Measurements from ENCODE around the gene DIO3. TPM values are rescaled to one million over a fixed set of nuclear protein-coding genes. Genes with fewer than 3 reads are reported as not detected.

The DIO3 gene
- total RNA-seq, 1 donor from 2014 or later: not detected

GRCh38 chr14:101535701-101536207 is 25.5 kb upstream of the DIO3 start:
- TF ChIP-seq CTCF (IDR thresholded peaks at IDR 0.05; ENCODE audit: partially characterized antibody, unreplicated experiment): no peak
- Mint-ChIP-seq H3K4me3 (ENCODE audit: unreplicated experiment) (no peak overlapping the region), H3K4me1 (ENCODE audit: low read depth, unreplicated experiment) (no peaks in the 10 kb centered on the region), H3K9me3 (ENCODE audit: unreplicated experiment) (peaks cover 2% of the 10 kb centered on the region), H3K27ac (ENCODE audit: unreplicated experiment) (no peak overlapping the region), H3K36me3 (ENCODE audit: unreplicated experiment) (peaks cover 10% of the 10 kb centered on the region), H3K27me3 (ENCODE audit: unreplicated experiment) (peaks cover 14% of the 10 kb centered on the region)
- DNase-seq: no peak

GRCh38 chr14:101537286-101537685 is 24.0 kb upstream of the DIO3 start:
- no peaks in the 10 kb centered on the region for H3K4me1 Mint-ChIP-seq (ENCODE audit: low read depth, unreplicated experiment)
- no peak overlapping the region for H3K4me3 Mint-ChIP-seq (ENCODE audit: unreplicated experiment)
- no peak for DNase-seq
- H3K36me3 Mint-ChIP-seq (ENCODE audit: unreplicated experiment): peaks cover 7% of the 10 kb centered on the region
- H3K27me3 Mint-ChIP-seq (ENCODE audit: unreplicated experiment): peaks cover 11% of the 10 kb centered on the region
- peaks cover 1% of the 10 kb centered on the region for H3K9me3 Mint-ChIP-seq (ENCODE audit: unreplicated experiment)
- no peak for TF ChIP-seq CTCF (IDR thresholded peaks at IDR 0.05; ENCODE audit: partially characterized antibody, unreplicated experiment)
- no peak overlapping the region for H3K27ac Mint-ChIP-seq (ENCODE audit: unreplicated experiment)

- DNase-seq: no peak
- H3K36me3 Mint-ChIP-seq (ENCODE audit: unreplicated experiment): peaks cover 8% of the 10 kb centered on the region
- H3K4me3 Mint-ChIP-seq (ENCODE audit: unreplicated experiment): no peak overlapping the region
- H3K27me3 Mint-ChIP-seq (ENCODE audit: unreplicated experiment): peaks cover 7% of the 10 kb centered on the region
- TF ChIP-seq CTCF (IDR thresholded peaks at IDR 0.05; ENCODE audit: partially characterized antibody, unreplicated experiment): no peak
- H3K27ac Mint-ChIP-seq (ENCODE audit: unreplicated experiment): no peak overlapping the region
- no peaks in the 10 kb centered on the region for H3K4me1 Mint-ChIP-seq (ENCODE audit: low read depth, unreplicated experiment)
- H3K9me3 Mint-ChIP-seq (ENCODE audit: unreplicated experiment): peaks cover 3% of the 10 kb centered on the region
Observed at GRCh38 chr14:101538878-101539277, 22.4 kb upstream of the DIO3 start.

- H3K4me1 Mint-ChIP-seq (ENCODE audit: low read depth, unreplicated experiment): no peaks in the 10 kb centered on the region
Observed at GRCh38 chr14:101539880-101540279, 21.4 kb upstream of the DIO3 start.

More at GRCh38 chr14:101539880-101540279, 21.4 kb upstream of the DIO3 start:
- no peak for TF ChIP-seq CTCF (IDR thresholded peaks at IDR 0.05; ENCODE audit: partially characterized antibody, unreplicated experiment)
- H3K36me3 Mint-ChIP-seq (ENCODE audit: unreplicated experiment): peaks cover 14% of the 10 kb centered on the region
- no peak overlapping the region for H3K4me3 Mint-ChIP-seq (ENCODE audit: unreplicated experiment)
- DNase-seq: no peak
- H3K27me3 Mint-ChIP-seq (ENCODE audit: unreplicated experiment): peaks cover 7% of the 10 kb centered on the region
- H3K27ac Mint-ChIP-seq (ENCODE audit: unreplicated experiment): no peak overlapping the region
- peaks cover 5% of the 10 kb centered on the region for H3K9me3 Mint-ChIP-seq (ENCODE audit: unreplicated experiment)

All from glutamatergic neuron (in vitro differentiated cells).